HG03354 (cell line): Measurements from ENCODE around the gene DDX10.
A peak's percentile ranks its signal among the peaks of the same experiment; 100 is the strongest.
"Not testable (repeated sequence)": the region's sequence is repeated elsewhere in the genome, so short reads cannot be mapped to it uniquely, and the experiment has no call there.

Experiments used
- ATAC-seq: cut with Tn5 transposase; IDR thresholded peaks from one replicate; pipeline ENCODE4 v1.9.1; 2021; ENCODE audit warnings: mild to moderate bottlenecking; ENCODE audit not compliant: unreplicated experiment, poor library complexity, severe bottlenecking

The DDX10 gene

GRCh38 chr11:108804511-108804910 lies 139.6 kb downstream of the DDX10 start:
- ATAC-seq: no peak

DNA sequence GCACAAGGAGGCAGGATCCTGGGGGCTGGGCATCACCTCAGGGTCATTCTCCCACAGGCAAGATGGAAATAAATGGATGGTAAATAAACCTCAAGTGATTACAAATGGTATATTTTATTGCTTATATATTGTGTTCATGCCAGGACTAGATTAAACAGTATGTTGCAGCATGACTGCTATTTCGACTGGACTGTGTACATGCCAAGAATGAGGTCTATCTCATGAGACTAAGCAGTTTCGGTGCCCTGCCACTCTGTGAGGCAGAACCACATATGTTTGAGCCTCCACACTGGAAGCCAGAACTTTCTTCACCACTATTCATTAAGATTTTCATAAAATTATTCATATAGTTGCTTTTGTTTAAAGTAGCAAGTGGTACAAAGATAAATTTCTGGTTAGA lies 140.2 kb downstream of the DDX10 start:
- no peak for ATAC-seq

DNA sequence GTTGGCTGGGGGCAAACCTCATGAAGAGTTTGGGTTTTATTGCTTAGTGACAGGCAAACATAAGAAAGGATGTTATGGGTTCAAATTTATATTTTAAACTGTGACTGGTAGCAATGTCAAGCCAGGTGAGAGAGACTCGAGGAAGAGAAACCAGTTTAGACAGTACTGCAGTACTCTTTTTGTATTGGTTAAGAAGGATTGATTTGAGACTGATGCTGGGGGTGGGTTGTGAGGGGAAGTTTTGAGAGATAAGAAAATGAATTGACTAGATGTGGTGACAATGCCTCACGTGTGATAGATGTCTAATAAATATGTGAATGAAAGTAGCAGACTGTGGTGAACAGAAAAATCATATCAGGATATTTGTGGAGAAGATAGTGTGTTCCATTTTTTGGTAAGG lies 142.4 kb downstream of the DDX10 start:
- no peak for ATAC-seq

GRCh38 chr11:108813086-108813485 lies 148.2 kb downstream of the DDX10 start:
- ATAC-seq: no peak

DNA sequence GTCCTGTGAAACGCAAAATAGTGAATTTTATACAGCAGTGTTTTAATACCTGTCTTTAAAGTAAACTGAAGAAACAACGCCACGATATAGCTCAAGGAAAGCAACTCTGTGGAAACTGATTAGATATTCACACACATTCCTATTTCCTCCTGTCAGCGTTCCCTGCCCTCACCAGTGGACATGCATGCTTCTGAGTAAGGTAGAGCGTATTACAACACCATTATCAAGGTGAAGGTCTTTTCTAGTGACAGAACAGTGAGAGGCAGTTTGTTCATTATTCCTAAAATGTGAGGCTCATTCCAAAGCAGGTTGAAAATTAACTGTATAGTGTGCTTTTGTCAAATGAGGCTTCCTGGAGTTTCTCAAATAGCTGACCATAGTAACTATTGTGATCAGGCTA lies 153.1 kb downstream of the DDX10 start:
- no peak for ATAC-seq

DNA sequence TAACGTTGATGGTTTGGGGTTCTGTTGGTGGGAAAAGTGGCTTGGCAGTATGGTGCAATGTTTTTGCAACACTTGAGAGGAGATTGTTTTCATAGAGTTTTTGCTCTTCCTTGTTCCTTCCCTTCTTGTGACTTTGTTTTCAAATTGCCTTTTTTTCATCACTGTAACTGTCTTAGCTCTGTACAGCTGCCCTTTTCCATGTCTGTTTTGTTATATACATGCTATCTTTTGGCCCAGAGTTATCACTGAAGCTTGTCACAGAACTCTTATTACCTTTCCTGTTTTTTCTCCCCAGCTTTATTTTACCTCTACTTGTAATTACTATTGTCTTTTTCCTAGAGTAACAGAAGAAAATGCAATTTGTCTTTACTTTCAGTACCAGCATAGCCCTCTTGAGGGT lies 154.1 kb downstream of the DDX10 start:
- ATAC-seq: no peak

GRCh38 chr11:108819957-108820356 lies 155.1 kb downstream of the DDX10 start:
- no peak for ATAC-seq

DNA sequence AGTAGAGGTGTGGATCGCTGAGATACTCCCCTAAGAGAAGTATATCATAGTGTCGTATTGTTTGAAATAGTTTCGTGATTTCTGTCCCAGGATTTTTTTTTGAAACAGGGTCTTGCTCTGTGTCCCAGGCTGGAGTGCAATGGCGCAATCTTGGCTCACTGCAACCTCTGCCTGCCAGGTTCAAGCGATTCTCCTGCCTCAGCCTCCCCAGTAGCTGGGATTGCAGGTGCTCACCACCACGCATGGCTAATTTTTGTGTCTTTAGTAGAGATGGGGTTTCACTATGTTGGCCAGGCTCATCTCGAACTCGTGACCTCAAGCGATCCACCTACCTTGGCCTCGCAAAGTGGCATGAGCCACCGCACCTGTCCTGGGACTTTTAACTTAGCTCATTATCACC lies 159.1 kb downstream of the DDX10 start:
- not testable (repeated sequence) for ATAC-seq

DNA sequence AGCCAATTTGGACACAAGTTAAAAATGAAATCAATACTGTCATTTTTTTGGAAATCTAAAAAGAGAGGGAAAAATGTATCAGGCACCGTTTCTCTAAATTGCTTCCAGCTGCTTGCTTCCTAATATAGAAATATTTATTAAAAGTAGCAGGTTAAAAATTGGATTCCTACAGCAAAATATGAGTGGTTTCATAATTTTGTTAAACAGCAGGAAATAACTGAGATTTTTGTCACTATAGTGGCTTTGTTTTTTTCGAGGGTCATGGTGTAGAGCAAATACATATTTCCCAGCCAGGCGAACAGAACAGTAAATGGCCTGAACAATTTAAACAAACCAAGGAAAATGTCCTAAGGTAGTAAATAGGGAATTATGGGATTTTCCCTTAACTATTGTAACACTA lies 159.7 kb downstream of the DDX10 start:
- ATAC-seq: no peak

- no peak for ATAC-seq
These were observed 160.5 kb downstream of the DDX10 start for GRCh38 chr11:108825381-108825780.

DNA sequence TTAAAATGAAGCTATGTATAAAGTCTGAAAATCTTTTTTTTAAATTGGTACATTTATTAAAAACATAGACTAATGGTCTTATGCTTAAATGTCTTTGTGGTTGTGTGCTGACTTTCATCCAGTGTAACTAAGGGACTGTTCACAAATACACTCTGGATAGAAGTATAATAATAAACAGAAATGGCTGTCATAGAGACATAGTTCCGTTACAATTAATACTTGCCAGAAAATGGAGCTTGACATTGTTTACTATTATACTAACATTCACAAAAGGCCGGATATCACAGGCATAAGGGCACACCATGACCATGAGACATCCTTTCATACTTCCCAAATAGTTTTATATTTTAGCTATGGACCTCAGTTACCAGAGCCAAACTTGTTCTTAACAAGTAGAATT lies 161.3 kb downstream of the DDX10 start:
- ATAC-seq: no peak

DNA sequence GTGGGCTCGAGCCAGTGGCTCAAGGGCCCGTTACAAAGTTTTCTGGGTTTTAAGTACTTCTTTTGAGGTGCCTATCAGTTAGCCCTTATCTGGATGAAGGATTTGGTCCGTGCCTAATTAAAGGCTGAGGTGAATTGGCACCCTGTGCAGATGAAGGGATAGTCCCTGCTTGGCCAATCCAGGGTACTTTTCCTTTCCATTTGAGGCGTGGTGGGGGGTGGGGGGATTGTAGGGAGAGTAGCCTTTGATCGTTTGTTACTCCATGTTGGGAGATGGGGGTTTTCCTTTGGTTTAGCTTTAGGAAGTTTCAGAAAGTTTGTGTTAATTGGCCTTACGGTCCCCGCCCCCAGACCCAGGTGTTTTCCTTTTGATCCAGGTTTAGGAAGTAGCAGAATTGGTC lies 170.8 kb downstream of the DDX10 start:
- ATAC-seq: no peak

DNA sequence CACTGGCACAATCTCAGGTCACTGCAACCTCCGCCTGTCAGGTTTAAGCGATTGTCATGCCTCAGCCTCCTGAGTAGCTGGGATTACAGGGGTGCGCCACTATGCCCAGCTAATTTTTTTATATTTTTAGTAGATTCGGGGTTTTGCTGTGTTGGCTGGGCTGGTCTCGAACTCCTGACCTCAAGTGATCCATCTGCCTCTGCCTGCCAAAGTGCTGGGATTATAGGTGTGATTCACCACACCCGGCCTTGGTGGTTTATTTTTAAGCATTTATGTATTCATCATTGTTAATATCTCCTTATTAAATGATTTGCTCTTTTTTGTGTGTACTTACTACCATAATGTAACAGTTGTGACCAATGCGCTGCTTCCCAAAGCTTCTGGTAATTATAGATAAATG lies 171.7 kb downstream of the DDX10 start:
- no peak for ATAC-seq

GRCh38 chr11:108838102-108838791 lies 173.4 kb downstream of the DDX10 start:
- peak; percentile 72 for ATAC-seq

- peak; percentile 53 for ATAC-seq
These were observed 173.9 kb downstream of the DDX10 start for GRCh38 chr11:108838792-108839105.

DNA sequence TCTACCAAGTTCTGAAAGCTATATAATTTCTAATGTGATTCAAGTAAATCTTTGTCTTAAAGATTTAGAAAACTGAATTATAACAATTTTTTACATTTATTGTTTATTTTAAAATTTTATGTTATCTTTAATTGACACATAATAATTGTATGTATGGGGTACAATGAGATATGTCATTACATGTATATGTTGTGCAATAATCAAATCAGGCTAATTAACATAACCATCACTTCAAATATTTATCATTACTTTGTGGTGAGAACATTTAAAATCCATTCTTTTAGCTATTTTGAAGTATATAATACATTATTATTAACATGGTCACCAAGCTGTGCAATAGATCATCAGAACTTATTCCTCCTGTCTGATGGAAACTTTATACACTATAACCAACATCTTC lies 181.1 kb downstream of the DDX10 start:
- no peak for ATAC-seq

GRCh38 chr11:108847298-108847990 lies 182.6 kb downstream of the DDX10 start:
- no peak for ATAC-seq

DNA sequence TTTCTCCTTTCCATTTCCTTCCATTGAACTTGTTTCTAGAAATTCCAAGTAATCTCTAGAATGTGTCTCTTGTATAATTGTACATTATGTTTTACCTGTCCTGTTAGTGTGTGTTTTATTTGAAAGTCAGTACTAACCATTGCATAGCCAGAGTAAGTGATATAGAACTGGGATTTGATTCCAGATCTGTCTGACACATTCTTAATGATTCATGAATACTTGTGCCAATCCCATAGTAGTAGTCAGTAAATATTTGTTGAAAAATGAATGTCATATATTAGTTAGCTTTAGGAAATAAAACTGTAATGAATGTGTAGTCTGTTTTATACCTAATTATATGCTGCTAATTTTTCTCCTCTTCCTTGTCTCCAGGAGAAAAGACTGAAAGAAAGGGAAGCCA lies 186.9 kb downstream of the DDX10 start:
- ATAC-seq: no peak

- no peak for ATAC-seq
These were observed 187.8 kb downstream of the DDX10 start for GRCh38 chr11:108852701-108853100.

DNA sequence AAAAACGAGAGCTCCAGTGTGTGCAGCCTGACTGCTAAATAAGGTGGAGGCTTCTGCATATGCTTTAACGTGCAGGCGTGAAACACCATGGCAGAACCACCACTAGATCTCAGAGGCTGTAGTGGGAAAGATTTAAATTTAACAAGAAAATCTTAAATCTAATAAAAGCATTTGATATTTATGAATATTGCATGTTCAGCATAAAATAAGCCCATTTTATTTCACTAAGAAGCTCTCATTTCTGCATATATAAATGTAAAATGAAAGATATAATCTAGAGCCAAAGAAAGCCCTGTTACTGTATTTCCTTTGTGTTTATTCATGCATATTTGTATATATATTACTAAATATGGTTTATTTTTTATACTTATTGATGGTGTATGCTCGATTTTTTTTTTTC lies 188.3 kb downstream of the DDX10 start:
- ATAC-seq: no peak

DNA sequence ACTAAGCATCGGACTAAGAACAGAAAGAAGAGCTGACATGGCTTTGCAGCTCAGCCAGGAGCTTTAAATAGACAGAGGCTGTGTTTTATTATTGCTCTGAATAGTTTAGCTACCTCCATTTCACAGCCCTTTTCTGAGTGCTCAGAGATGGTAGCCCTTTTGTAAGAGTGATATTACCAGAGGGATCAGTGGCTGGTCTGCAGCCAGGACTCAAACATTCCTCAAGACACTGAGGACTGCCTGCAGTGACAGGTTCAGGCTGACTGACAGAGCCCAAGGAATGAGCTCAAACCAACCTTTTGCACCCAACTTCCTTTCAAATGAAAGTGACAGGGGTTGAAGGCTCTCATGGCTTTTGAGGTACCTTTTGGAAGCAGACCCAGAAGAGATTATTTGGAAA lies 189.0 kb downstream of the DDX10 start:
- peak; percentile 56 for ATAC-seq

- peak; percentile 98 for ATAC-seq
These were observed 189.5 kb downstream of the DDX10 start for GRCh38 chr11:108854346-108854745.
